AG09319 (cell line): ENCODE measurements around the gene RPS5.

Experiments
- DNase-seq: peaks from one replicate; pipeline ENCODE4 v3.0.0-alpha.2; 2010; ENCODE audit warnings: low read depth; ENCODE audit errors: extremely low read depth
- CTCF ChIP-seq: IDR thresholded peaks from 2 replicates; pipeline ENCODE4 v1.5.1; 2011; ENCODE audit warnings: low read depth, mild to moderate bottlenecking, inconsistent platforms, low read length, moderate library complexity

RPS5 gene

GRCh38 chr19:58394821-58395219 is 7.8 kb downstream of the RPS5 start:
- DNase-seq: no peak
- no peak for TF ChIP-seq CTCF

- no peak for DNase-seq
- no peak for TF ChIP-seq CTCF
These were observed 8.3 kb downstream of the RPS5 start, which contains the start of gene RNF225 for GRCh38 chr19:58395220-58395978. Gene RNF225, plus strand, starts transcription at chr19:58395656. Its CDS starts 434 bp downstream, at chr19:58396090.

GRCh38 chr19:58395979-58396627 is 9.0 kb downstream of the RPS5 start:
- no peak for DNase-seq
- TF ChIP-seq CTCF: no peak

GRCh38 chr19:58396691-58397532 is 9.8 kb downstream of the RPS5 start:
- DNase-seq: no peak
- no peak for TF ChIP-seq CTCF

- no peak for DNase-seq
- TF ChIP-seq CTCF: no peak
These were observed 10.5 kb downstream of the RPS5 start for GRCh38 chr19:58397533-58398037.

GRCh38 chr19:58398087-58398486 is 11.0 kb downstream of the RPS5 start:
- no peak for TF ChIP-seq CTCF
- no peak for DNase-seq

- TF ChIP-seq CTCF: no peak
- no peak for DNase-seq
These were observed 11.5 kb downstream of the RPS5 start for GRCh38 chr19:58398545-58398944.
